AG09319 (cell line): Measurements from ENCODE around the gene NARF.
"Not testable (repeated sequence)": the region's sequence is repeated elsewhere in the genome, so short reads cannot be mapped to it uniquely, and the experiment has no call there.

Experiments used
- DNase-seq: peaks from one replicate; pipeline ENCODE4 v3.0.0-alpha.2; 2010; ENCODE audit warnings: low read depth; ENCODE audit errors: extremely low read depth
- TF ChIP-seq, protein P1 (sequence below): IDR thresholded peaks from 2 replicates; pipeline ENCODE4 v1.5.1; 2011; ENCODE audit warnings: low read depth, mild to moderate bottlenecking, inconsistent platforms, low read length, moderate library complexity

Gene NARF

DNA sequence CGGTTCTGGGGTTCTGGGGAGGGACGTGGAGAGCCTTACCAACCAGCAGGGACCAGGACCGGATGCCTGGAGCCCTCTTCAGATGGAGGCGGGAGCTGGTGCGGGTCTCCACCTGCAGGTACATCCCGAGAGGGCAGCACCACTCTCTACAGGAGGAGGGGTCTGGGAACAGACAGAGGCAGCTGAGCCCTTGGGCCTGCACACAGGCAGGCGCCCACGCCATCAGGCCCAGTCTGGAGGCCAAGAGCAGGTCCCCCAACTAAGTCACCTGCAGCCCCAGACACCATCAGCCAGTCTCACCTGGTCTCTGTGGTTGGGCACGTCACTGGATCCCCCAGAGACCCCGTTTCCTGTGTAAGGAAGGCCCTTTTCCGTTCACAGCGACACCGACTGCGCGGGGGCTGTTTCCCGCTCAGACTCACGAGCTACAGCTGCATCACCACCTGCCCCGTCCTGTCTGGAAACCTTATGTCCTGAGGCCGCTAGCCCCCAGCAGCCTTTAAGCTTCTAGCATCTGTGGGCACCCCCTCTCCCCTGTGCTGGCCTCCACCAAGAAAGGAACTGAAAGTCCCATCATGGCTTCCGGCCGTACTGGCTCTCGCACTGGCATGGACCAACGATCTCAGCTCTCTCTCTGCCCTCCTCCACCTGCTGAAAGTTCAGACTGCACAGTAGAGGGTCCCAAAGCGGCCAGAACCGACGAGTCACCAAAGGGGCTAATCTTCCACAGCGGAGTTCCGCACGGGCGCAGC is 9.2 kb upstream of the NARF start:
- TF ChIP-seq, protein P1, sequence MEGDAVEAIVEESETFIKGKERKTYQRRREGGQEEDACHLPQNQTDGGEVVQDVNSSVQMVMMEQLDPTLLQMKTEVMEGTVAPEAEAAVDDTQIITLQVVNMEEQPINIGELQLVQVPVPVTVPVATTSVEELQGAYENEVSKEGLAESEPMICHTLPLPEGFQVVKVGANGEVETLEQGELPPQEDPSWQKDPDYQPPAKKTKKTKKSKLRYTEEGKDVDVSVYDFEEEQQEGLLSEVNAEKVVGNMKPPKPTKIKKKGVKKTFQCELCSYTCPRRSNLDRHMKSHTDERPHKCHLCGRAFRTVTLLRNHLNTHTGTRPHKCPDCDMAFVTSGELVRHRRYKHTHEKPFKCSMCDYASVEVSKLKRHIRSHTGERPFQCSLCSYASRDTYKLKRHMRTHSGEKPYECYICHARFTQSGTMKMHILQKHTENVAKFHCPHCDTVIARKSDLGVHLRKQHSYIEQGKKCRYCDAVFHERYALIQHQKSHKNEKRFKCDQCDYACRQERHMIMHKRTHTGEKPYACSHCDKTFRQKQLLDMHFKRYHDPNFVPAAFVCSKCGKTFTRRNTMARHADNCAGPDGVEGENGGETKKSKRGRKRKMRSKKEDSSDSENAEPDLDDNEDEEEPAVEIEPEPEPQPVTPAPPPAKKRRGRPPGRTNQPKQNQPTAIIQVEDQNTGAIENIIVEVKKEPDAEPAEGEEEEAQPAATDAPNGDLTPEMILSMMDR, result no peak
- no peak for DNase-seq

DNA sequence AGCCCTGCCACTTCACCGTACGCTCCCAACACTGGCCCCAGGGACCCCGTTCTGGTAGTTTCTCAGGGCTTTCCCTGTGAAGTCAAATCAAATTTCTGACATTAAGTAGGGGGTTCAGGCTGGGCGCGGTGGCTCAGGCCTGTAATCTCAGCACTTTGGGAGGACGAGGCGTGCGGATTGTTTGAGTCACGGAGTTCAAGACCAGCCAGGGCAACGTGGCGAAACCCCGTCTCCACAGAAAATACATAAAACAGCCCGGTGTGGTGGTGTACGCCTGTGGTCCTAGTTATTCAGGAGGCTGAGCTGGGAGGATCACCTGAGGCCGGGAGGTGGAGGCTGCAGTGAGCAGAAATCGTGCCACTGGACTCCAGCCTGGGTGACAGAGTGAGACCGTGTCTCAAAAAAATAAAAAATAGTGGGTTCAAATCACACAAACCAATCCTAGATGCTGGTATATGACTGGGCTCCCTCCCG is 8.6 kb upstream of the NARF start:
- DNase-seq, result no peak
- TF ChIP-seq, protein P1, result no peak

DNA sequence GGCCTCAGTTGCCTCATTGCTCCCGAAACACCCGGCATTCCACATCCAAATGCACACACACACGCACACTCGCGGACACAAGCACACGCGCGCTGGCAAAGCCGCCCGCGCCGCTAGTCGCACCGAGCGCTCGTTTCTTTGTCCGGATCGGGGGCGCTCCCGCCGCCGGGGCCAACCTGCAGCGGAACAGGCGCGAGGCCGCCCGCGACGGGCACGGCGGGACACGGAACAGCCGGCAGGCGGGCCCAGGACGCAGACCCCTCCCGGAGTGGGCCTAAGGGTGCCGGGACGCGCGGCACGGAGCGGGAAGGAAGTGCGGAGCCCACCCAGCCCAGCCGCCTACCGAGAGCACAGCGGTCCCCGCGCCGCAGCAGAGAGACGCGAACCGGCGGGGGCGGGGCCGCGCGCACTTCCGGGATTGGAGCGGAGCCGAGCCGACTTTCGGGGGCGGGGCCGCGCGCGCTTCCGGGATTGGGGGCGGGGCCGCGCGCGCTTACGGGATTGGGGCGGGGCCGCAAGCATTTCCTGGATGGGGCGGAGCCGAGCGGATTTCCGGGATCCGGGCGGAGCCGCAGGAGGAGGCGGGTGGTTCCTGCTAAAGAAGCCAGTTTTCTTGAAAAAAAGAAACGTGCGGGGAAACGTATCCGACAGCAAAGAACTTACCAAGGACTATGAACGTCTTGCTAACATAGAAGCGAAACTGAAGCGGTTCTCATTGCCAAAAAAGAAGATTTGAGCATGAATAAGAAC is 8.0 kb upstream of the NARF start, which contains the start of gene CYBC1:
TSS of gene CYBC1 (minus strand) at position 396 of the 750 bp plus-strand sequence. CDS start 1,498 bp downstream, outside the sequence.
- DNase-seq, result peak; percentile 89

DNA sequence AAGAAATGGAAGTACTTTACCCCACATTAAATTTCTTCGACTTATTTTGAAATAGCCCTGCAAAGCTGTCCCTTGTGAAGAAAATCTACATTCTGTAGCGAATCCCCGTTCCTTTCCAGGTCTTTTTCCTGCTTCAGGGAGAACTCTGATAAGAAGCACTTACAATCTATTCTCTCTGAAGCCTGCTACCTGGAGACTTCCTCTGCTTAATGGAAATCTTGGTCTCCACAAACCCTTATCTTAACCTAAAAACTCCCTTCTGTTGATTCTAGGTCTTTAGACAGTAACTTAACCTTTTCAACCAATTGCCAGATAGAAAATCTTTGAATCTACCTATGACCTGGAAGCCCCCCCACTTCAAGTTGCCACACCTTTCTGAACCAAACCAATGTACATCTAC is 6.4 kb upstream of the NARF start:
- TF ChIP-seq, protein P1, result no peak
- no peak for DNase-seq

More for the DNA sequence above, 8.0 kb upstream of the NARF start, which contains the start of gene CYBC1:
- TF ChIP-seq, protein P1, result no peak

DNA sequence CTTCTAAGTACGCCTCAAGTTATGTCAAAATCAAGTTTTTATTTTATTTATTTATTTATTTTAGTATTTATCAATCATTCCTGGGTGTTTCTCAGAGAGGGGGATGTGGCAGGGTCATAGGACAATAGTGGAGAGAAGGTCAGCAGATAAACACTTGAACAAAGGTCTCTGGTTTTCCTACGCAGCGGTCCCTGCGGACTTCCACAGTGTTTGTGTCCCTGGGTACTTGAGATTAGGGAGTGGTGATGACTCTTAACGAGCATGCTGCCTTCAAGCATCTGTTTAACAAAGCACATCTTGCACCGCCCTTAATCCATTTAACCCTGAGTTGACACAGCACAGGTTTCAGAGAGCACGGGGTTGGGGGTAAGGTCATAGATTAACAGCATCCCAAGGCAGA is 5.4 kb upstream of the NARF start:
- not testable (repeated sequence) for DNase-seq

DNA sequence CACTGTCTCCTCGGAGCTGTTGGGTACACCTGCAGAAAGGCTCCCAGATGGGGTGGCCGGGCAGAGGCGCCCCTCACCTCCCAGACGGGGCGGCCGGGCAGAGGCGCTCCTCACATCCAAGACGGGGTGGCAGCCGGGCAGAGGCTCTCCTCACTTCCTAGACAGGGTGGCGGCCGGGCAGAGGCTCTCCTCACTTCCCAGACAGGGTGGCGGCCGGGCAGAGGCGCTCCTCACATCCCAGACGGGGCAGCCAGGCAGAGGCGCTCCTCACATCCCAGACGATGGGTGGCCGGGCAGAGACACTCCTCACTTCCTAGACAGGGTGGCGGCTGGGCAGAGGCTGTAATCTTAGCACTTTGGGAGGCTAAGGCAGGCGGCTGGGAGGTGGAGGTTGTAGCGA is 4.8 kb upstream of the NARF start:
- not testable (repeated sequence) for DNase-seq

DNA sequence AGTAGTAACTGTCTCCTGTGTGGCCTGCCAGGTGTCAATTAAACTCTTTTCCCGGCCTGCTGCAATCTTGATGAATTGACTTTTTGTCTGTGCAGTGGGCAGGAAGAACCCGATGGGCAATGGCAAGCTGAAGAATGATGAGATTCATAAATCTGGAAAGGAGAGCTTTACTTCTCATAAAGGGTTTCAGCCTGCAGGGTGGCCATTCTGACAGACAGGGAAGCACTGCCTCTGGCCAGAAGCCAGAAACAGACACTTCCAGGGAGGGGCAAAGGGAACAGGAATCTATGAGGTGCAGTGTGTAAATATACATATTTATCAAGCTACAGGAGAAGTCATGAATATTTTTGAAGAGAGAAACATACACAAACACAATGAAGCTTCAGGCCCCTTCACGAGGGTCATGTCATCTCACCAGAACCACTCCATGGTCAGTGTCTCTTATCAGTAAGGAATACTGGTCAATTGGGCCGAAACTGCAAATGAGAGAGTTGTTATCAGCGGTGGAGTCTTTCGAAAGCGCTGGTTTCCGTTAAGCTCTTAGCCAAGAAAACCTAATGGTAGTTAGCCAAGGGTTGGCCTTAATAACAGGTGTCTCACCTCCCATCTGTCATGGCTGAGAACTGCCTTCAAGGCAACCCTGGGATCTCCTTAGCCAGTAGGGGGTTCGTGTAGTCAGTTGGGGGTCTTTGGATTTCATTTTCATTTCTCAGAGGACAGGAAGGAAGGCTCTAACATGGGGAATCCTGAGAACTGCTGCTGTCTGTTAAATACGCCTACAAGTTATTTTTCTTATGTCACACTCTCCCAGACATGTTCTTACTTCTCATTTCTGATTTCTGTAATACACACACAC is 1.2 kb upstream of the NARF start:
- TF ChIP-seq, protein P1, result no peak
- DNase-seq, result no peak

DNA sequence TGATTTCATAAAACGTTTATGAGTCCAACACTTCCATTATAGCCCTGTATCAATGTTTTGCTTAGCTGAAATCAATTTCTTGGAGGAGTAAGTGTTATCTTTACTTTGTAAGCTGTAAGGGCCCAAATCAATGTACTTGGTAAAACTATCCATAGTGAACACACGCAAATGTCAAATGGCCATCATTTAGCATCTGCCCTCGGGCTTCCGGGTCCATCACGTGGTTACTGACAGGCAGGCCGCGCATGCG is 687 bp upstream of the NARF start:
- TF ChIP-seq, protein P1, result no peak
- no peak for DNase-seq
